HEK293 (cell line): ENCODE data around the gene SOX18.
A peak's percentile ranks its signal among the peaks of the same experiment; 100 is the strongest.

Source experiments
- CTCF ChIA-PET: fragments of 350-600 bp; formaldehyde crosslinking; extraction: SDS; loops from one replicate; lab custom pipeline; 2021; ENCODE audit warnings: antibody characterized with exemption; lab: Yijun Ruan, JAX
- POLR2A ChIA-PET: fragments of 300-600 bp; formaldehyde crosslinking; extraction: SDS; loops from one replicate; lab custom pipeline; 2020; ENCODE audit warnings: antibody characterized with exemption, inconsistent platforms; lab: Yijun Ruan, JAX
- H3K27ac ChIP-seq: fragments of 200-500 bp; sonication (Bioruptor generic); 2 replicates; pipeline ENCODE4 v1.5.1; 2014; ENCODE audit warnings: low read depth, low read length, control low read depth, inconsistent platforms; ENCODE audit errors: extremely low read depth
- H3K36me3 ChIP-seq, 2 experiments: fragments of 200-500 bp in 1 of 2; sonication (Bioruptor generic) in 1 of 2; 1 replicate in 1 of 2; 2 replicates in 1 of 2; pipeline ENCODE4 v1.5.1; 2014 to 2017; ENCODE audit warnings: inconsistent platforms in 2 of 2, low read length in 2 of 2; ENCODE audit not compliant: control insufficient read depth in 2 of 2, insufficient read depth in 1 of 2
- H3K4me1 ChIP-seq: fragments of 200-500 bp; sonication (Bioruptor generic); 2 replicates; pipeline ENCODE4 v1.5.1; 2014; ENCODE audit warnings: mild to moderate bottlenecking, low read length, inconsistent platforms; ENCODE audit not compliant: control insufficient read depth, insufficient read depth
- H3K4me3 ChIP-seq: 2 replicates; pipeline ENCODE4 v1.5.1; 2011; ENCODE audit warnings: low read depth, mild to moderate bottlenecking, control low read depth, low read length, moderate library complexity
- H3K9me3 ChIP-seq: fragments of 200-500 bp; sonication (Bioruptor generic); 2 replicates; pipeline ENCODE4 v1.5.1; 2014; ENCODE audit warnings: low read depth, low read length, inconsistent platforms; ENCODE audit not compliant: control insufficient read depth, insufficient read depth
- GLI4 ChIP-seq: fragments of 450-650 bp; formaldehyde crosslinking; IDR thresholded peaks from 2 replicates; pipeline ENCODE4 v1.5.1; 2016; ENCODE audit warnings: missing biosample characterization, missing genetic modification characterization
- KLF7 ChIP-seq: fragments of 450-650 bp; formaldehyde crosslinking; IDR thresholded peaks from 2 replicates; pipeline ENCODE4 v1.5.1; 2016; ENCODE audit warnings: missing biosample characterization, missing genetic modification characterization, borderline replicate concordance
- PATZ1 ChIP-seq: fragments of 450-650 bp; formaldehyde crosslinking; IDR thresholded peaks from 2 replicates; pipeline ENCODE4 v1.5.1; 2016; ENCODE audit warnings: missing biosample characterization, missing genetic modification characterization
- ZBTB26 ChIP-seq: fragments of 450-650 bp; formaldehyde crosslinking; optimal IDR thresholded peaks from 2 replicates; pipeline ENCODE3; 2016; ENCODE audit warnings: missing biosample characterization, mild to moderate bottlenecking, missing genetic modification characterization
- ZNF16 ChIP-seq: fragments of 450-650 bp; formaldehyde crosslinking; IDR thresholded peaks from 2 replicates; pipeline ENCODE4 v1.5.1; 2016; ENCODE audit warnings: low read depth, missing biosample characterization, missing genetic modification characterization
- ZNF19 ChIP-seq: fragments of 450-650 bp; formaldehyde crosslinking; IDR thresholded peaks from 2 replicates; pipeline ENCODE4; 2016; ENCODE audit warnings: missing biosample characterization, missing genetic modification characterization, low read depth
- ZNF223 ChIP-seq: fragments of 450-650 bp; formaldehyde crosslinking; IDR thresholded peaks from 2 replicates; pipeline ENCODE4 v1.5.1; 2016; ENCODE audit warnings: missing biosample characterization, missing genetic modification characterization
- ZNF24 ChIP-seq: fragments of 450-650 bp; formaldehyde crosslinking; IDR thresholded peaks from 2 replicates; pipeline ENCODE4 v1.5.1; 2016; ENCODE audit warnings: missing biosample characterization, missing genetic modification characterization
- ZNF280C ChIP-seq: fragments of 450-650 bp; formaldehyde crosslinking; IDR thresholded peaks from 2 replicates; pipeline ENCODE4 v1.5.1; 2016; ENCODE audit warnings: missing biosample characterization, missing genetic modification characterization
- ZNF324 ChIP-seq: fragments of 450-650 bp; formaldehyde crosslinking; IDR thresholded peaks from 2 replicates; pipeline ENCODE4 v1.5.1; 2016; ENCODE audit warnings: missing biosample characterization, missing genetic modification characterization
- ZNF394 ChIP-seq: fragments of 450-650 bp; formaldehyde crosslinking; IDR thresholded peaks from 2 replicates; pipeline ENCODE4 v1.5.1; 2016; ENCODE audit warnings: missing biosample characterization, missing genetic modification characterization, mild to moderate bottlenecking, moderate library complexity, borderline replicate concordance
- ZNF488 ChIP-seq: fragments of 450-650 bp; formaldehyde crosslinking; IDR thresholded peaks from 2 replicates; pipeline ENCODE4 v1.5.1; 2016; ENCODE audit warnings: missing biosample characterization, missing genetic modification characterization
- ZNF555 ChIP-seq: fragments of 450-650 bp; formaldehyde crosslinking; conservative IDR thresholded peaks from 2 replicates; pipeline ENCODE4 v1.5.1; 2017; ENCODE audit warnings: missing biosample characterization, mild to moderate bottlenecking, missing genetic modification characterization, inconsistent platforms
- ZNF660 ChIP-seq: fragments of 450-650 bp; IDR thresholded peaks from 2 replicates; pipeline ENCODE4 v1.5.1; 2018; ENCODE audit warnings: missing biosample characterization, mild to moderate bottlenecking, missing genetic modification characterization
- ZNF670 ChIP-seq: fragments of 450-650 bp; formaldehyde crosslinking; IDR thresholded peaks from 2 replicates; pipeline ENCODE4 v1.5.1; 2016; ENCODE audit warnings: missing biosample characterization, missing genetic modification characterization, low read depth
- ZNF747 ChIP-seq: fragments of 450-650 bp; formaldehyde crosslinking; IDR thresholded peaks from 2 replicates; pipeline ENCODE4 v1.5.1; 2016; ENCODE audit warnings: missing biosample characterization, missing genetic modification characterization
- ZNF76 ChIP-seq: fragments of 450-650 bp; formaldehyde crosslinking; IDR thresholded peaks from 2 replicates; pipeline ENCODE4; 2016; ENCODE audit warnings: low read depth, missing biosample characterization, missing genetic modification characterization, borderline replicate concordance
- ZNF777 ChIP-seq: fragments of 450-650 bp; formaldehyde crosslinking; IDR thresholded peaks from 2 replicates; pipeline ENCODE4 v1.5.1; 2017; ENCODE audit warnings: missing biosample characterization, missing genetic modification characterization, borderline replicate concordance
- ZNF791 ChIP-seq: fragments of 450-650 bp; formaldehyde crosslinking; IDR thresholded peaks from 2 replicates; pipeline ENCODE4 v1.5.1; 2016; ENCODE audit warnings: missing biosample characterization, missing genetic modification characterization
- ZSCAN18 ChIP-seq: fragments of 450-650 bp; formaldehyde crosslinking; IDR thresholded peaks from 2 replicates; pipeline ENCODE4 v1.5.1; 2016; ENCODE audit warnings: missing biosample characterization, missing genetic modification characterization
- ZSCAN5A ChIP-seq: fragments of 450-650 bp; formaldehyde crosslinking; IDR thresholded peaks from 2 replicates; pipeline ENCODE4 v1.5.1; 2016; ENCODE audit warnings: missing biosample characterization, missing genetic modification characterization

Gene SOX18

GRCh38 chr20:64057628-64058498 lies 8.4 kb upstream of the SOX18 start (continued):
- TF ChIP-seq ZNF280C, result no peak
- no peak for TF ChIP-seq ZNF670 (tag by site-specific recombination)
- no peak for TF ChIP-seq GLI4 (tag by site-specific recombination)
- peak; percentile 86 for TF ChIP-seq PATZ1 (tag by site-specific recombination)
- 0 out of 2 replicates have a peak, but pooled peaks have one; percentile 19 for TF ChIP-seq ZNF76 (tag by site-specific recombination)
- TF ChIP-seq ZNF488, result no peak
- TF ChIP-seq ZNF660 (tag by site-specific recombination), result no peak
- TF ChIP-seq ZNF19, result no peak
- TF ChIP-seq ZNF324, result no peak
- TF ChIP-seq ZNF394 (tag by site-specific recombination), result 0 out of 2 replicates have a peak, but pooled peaks have one; percentile 24
- no peak for TF ChIP-seq ZNF16 (tag by site-specific recombination)

- no peaks in the 10 kb centered on the region for H3K36me3 ChIP-seq
- H3K4me1 ChIP-seq, result no peaks in the 10 kb centered on the region
- H3K27ac ChIP-seq, result no peak overlapping the region
- CTCF ChIA-PET, result interaction anchor here (0.5 to 2.8 kb wide), 9 partner anchors 13 to 171 kb away, joined by 3 to 39 read pairs (median 4); partner anchors contain the start of gene PRPF6
- TF ChIP-seq ZBTB26 (tag by site-specific recombination) (peak; percentile 2), ZNF223 (tag by site-specific recombination) (no peak)
- POLR2A ChIA-PET, result no interaction called here
- H3K9me3 ChIP-seq, result no peaks in the 10 kb centered on the region
- H3K4me3 ChIP-seq, result no peak overlapping the region
Observed at GRCh38 chr20:64056889-64057627, 7.6 kb upstream of the SOX18 start.

GRCh38 chr20:64056639-64056888 lies 7.1 kb upstream of the SOX18 start:
- POLR2A ChIA-PET, result no interaction called here
- Histone ChIP-seq H3K4me3 (no peak overlapping the region), H3K36me3 (no peaks in the 10 kb centered on the region), H3K9me3 (no peaks in the 10 kb centered on the region), H3K4me1 (no peaks in the 10 kb centered on the region), H3K27ac (no peak overlapping the region)
- CTCF ChIA-PET, result interaction anchor here (1.0 to 2.8 kb wide), 3 partner anchors 13 to 33 kb away, joined by 3 to 39 read pairs (median 4); no protein-coding TSS in a partner anchor
- TF ChIP-seq KLF7 (no peak), ZNF24 (no peak), ZNF223 (tag by site-specific recombination) (no peak), ZSCAN18 (tag by site-specific recombination) (no peak), ZNF777 (tag by site-specific recombination) (no peak), ZSCAN5A (tag by site-specific recombination) (no peak), ZNF555 (tag by site-specific recombination) (no peak), ZNF747 (tag by site-specific recombination) (no peak), ZNF791 (tag by site-specific recombination) (no peak)
